Right atrium auricular region (tissue), 2 donors: Measurements from ENCODE around the gene CAMTA1. TPM values are rescaled to one million over a fixed set of nuclear protein-coding genes. Genes with fewer than 3 reads are reported as not detected.

Source experiments
- DNase-seq: peaks from one replicate; pipeline ENCODE4 v3.0.0-alpha.2; 2019; ENCODE audit warnings: low spot score
- H3K27ac ChIP-seq, 2 donors: fragments of 200-600 bp; sonication (generic); 1 replicate in 1 of 2; 2 replicates in 1 of 2; pipeline ENCODE4 v1.5.1; 2016 to 2019
- H3K27me3 ChIP-seq, 2 donors: fragments of 200-600 bp; sonication (generic); one replicate each; pipeline versions ENCODE4 v1.5.1 to v1.6.0; 2017 to 2019
- H3K36me3 ChIP-seq: fragments of 200-600 bp; sonication (generic); one replicate; pipeline ENCODE4 v1.5.1; 2016
- H3K4me1 ChIP-seq, 2 donors: fragments of 200-600 bp; sonication (generic); one replicate each; pipeline versions ENCODE4 v1.5.1 to v1.6.0; 2017 to 2019
- H3K4me3 ChIP-seq, 2 donors: fragments of 200-600 bp; sonication (generic); 1 replicate in 1 of 2; 2 replicates in 1 of 2; pipeline ENCODE4 v1.5.1; 2017 to 2019; ENCODE audit warnings: mild to moderate bottlenecking in 1 of 2, moderate library complexity in 1 of 2
- H3K9me3 ChIP-seq, 2 donors: fragments of 200-600 bp; sonication (generic); one replicate each; pipeline ENCODE4 v1.5.1; 2019
- total RNA-seq, 2 donors: library from RNA; depleted of rRNA; stranded (reverse); fragments of >200 nt; gene quantifications; one replicate each; pipeline ENCODE4 v1.1.0, GENCODE V29; 2016
- TF ChIP-seq, protein P1 (sequence below), 2 donors: fragments of 200-600 bp; sonication (generic); IDR thresholded peaks; one replicate each; pipeline ENCODE4 v1.5.1; 2019; ENCODE audit warnings: antibody characterized with exemption in 2 of 2

CAMTA1 gene
- total RNA-seq, 2 donors from 2014 or later, result 132 to 190 TPM

DNA sequence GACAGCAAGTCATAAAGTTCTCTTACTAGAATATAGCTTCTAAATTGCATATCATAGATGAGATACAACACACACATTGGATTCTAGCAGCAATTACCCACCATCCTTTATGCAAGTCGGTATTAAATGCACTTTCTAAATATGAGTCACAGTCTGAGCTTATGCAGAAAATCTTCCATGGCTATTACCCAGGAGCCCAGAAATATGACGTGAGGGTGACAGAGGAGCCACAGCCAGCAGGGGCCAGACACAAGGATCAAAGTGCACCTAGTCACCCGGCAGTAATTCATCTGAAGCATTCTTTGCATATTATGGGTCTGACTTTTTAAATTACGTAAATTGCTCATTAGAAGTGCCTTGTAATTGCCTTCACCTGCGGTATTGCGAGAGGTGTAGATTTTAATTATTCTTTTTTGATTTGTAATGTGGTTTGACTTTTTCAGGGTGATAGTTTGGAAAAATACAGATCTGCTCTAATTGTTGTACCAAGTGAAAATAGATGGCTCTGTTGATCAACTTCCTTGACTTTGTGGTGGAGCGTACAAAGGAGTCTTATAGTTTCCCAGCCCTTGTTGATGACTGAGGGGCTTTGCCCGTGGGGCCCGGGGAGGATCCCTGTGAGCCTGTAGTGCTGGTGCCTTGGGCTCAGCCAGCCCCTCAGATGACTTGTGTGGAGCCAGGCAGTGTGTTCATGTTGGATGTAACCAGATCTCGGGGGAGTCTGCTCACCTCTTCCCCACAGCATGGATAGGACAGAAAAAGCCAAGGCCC lies 515.8 kb downstream of the CAMTA1 start:
- Histone ChIP-seq H3K27ac (no peak overlapping the region), H3K9me3 (peaks cover 5 to 14% of the 10 kb centered on the region in 2 donors), H3K27me3 (no peaks in the 10 kb centered on the region), H3K36me3 (no peaks in the 10 kb centered on the region), H3K4me3 (no peak overlapping the region), H3K4me1 (peaks cover 0 to 16% of the 10 kb centered on the region in 2 donors)
- no peak for DNase-seq
- TF ChIP-seq, protein P1, sequence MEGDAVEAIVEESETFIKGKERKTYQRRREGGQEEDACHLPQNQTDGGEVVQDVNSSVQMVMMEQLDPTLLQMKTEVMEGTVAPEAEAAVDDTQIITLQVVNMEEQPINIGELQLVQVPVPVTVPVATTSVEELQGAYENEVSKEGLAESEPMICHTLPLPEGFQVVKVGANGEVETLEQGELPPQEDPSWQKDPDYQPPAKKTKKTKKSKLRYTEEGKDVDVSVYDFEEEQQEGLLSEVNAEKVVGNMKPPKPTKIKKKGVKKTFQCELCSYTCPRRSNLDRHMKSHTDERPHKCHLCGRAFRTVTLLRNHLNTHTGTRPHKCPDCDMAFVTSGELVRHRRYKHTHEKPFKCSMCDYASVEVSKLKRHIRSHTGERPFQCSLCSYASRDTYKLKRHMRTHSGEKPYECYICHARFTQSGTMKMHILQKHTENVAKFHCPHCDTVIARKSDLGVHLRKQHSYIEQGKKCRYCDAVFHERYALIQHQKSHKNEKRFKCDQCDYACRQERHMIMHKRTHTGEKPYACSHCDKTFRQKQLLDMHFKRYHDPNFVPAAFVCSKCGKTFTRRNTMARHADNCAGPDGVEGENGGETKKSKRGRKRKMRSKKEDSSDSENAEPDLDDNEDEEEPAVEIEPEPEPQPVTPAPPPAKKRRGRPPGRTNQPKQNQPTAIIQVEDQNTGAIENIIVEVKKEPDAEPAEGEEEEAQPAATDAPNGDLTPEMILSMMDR (IDR thresholded peaks at IDR 0.05), result no peak

DNA sequence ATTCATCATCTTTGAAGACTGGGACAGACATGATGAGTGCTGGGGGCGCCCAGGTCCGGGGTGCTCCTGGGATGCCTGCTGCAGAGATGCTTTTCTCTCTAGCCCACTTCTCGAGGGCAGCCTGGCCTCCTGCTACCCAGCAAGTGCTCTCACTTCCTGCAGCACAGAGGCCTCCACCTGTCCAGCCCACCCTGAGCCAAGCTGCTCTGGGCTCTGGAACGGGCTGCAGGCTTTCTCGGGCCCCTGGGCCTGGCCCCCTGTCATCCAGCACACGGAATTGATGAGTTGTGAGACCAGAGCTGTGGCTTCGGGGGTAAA lies 516.4 kb downstream of the CAMTA1 start:
- peaks cover 2 to 11% of the 10 kb centered on the region in 2 donors for H3K9me3 ChIP-seq
- DNase-seq, result no peak
- TF ChIP-seq, protein P1 (IDR thresholded peaks at IDR 0.05), result no peak
- H3K27me3 ChIP-seq, result no peaks in the 10 kb centered on the region
- no peak overlapping the region for H3K27ac ChIP-seq
- no peaks in the 10 kb centered on the region for H3K36me3 ChIP-seq
- H3K4me3 ChIP-seq, result no peak overlapping the region
- peaks cover 0 to 16% of the 10 kb centered on the region in 2 donors for H3K4me1 ChIP-seq

DNA sequence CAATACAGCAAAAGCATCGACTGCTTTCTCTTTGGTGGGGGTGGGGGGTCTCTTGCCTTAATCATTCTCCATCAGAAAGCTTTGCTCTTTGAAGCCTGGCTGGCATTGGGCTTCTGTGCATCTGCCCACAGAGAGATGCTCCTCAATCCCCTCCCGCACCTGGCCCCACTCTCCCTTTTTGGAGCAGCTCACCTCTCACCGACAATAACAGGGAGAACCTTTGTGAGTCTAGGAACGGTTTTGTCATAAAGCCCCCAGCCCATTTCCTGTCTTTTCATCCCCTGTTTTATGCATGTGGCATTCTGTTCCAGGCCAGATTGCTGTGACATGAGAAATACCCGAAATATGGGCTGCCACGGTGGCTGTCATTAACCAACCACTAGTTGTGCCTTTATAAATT lies 516.9 kb downstream of the CAMTA1 start:
- Histone ChIP-seq H3K9me3 (peaks cover 0 to 11% of the 10 kb centered on the region in 2 donors), H3K4me1 (peaks cover 0 to 16% of the 10 kb centered on the region in 2 donors), H3K27ac (no peak overlapping the region), H3K4me3 (no peak overlapping the region), H3K36me3 (no peaks in the 10 kb centered on the region), H3K27me3 (no peaks in the 10 kb centered on the region)
- TF ChIP-seq, protein P1 (IDR thresholded peaks at IDR 0.05), result no peak
- DNase-seq, result no peak

DNA sequence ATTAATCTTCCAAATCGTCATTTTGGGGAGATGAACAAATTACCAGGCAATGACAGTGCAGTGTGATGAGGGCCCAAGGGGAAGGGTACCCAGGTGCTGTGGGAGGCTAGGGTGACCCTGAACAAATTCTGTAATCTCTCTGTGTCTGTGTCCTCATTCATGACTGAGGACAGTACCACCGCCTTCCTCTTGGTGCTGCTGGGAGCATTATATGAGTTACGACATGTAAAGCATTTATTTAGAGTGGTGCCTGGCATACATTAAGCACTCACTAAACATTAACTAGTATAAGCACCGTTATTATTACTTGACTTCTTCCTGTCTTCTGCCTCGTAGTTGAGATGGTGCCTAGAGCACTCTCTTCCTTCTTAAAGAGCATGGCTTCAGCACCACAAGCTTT lies 517.6 kb downstream of the CAMTA1 start:
- Histone ChIP-seq H3K27ac (no peak overlapping the region), H3K4me1 (peaks cover 0 to 16% of the 10 kb centered on the region in 2 donors), H3K9me3 (peaks cover 0 to 12% of the 10 kb centered on the region in 2 donors), H3K27me3 (no peaks in the 10 kb centered on the region), H3K36me3 (no peaks in the 10 kb centered on the region), H3K4me3 (no peak overlapping the region)
- TF ChIP-seq, protein P1 (IDR thresholded peaks at IDR 0.05), result no peak
- no peak for DNase-seq

DNA sequence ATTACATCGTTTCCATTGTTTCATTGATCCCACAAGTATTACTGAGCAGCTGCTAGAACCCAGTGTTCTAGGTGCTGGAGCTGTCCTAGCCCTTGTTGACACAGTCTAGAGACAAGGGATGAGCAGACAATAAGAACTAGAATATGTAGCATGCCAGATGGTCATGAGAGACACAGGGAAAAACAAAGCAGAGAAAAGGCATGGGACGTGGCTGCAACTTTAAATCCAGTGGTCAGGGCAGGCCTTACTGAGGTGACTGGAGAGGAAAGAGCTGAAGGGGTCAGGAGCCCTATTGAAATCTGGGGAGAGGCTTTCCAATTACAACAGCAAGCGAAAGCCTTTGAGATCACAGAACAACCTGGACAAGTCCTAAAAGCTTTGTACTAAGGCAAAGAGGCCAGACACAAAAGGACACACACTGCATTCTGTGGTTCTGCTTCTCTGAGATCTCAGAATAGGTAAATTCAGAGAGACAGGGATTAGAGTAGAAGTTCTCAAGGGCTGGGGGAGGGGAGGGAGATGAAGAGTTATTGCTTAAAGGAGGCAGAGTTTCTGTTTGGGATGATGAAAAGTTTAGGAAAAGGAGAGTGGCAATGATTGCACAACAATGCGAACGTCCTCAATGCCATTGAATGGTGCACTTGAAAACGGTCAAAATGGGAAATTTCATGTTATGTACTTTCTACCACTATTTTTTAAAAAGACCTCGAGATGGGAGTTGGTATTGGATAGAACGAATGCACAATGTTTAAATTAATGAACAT lies 518.5 kb downstream of the CAMTA1 start:
- H3K27me3 ChIP-seq, result no peaks in the 10 kb centered on the region
- peaks cover 0 to 13% of the 10 kb centered on the region in 2 donors for H3K4me1 ChIP-seq
- no peak for DNase-seq
- no peaks in the 10 kb centered on the region for H3K36me3 ChIP-seq
- TF ChIP-seq, protein P1 (IDR thresholded peaks at IDR 0.05), result no peak
- no peak overlapping the region for H3K27ac ChIP-seq
- no peak overlapping the region for H3K4me3 ChIP-seq
- peaks cover 0 to 13% of the 10 kb centered on the region in 2 donors for H3K9me3 ChIP-seq
